RWPE2 (cell line): ENCODE data around the gene NSDHL.

Source experiments
- ATAC-seq: fragments of 200-7000 bp; cut with Tn5 transposase; 3 replicates; pipeline ENCODE4 v1.9.1; 2021; ENCODE audit warnings: low read depth
- DNase-seq: peaks from one replicate; pipeline ENCODE4 v3.0.0-alpha.2; 2020; ENCODE audit warnings: low spot score
- H3K27ac ChIP-seq: fragments of 450-650 bp; 2 replicates; pipeline ENCODE4 v1.5.1; 2017; ENCODE audit warnings: mild to moderate bottlenecking; ENCODE audit not compliant: poor library complexity, severe bottlenecking
- H3K27me3 ChIP-seq: fragments of 250-450 bp; sonication (Bioruptor Pico); 2 replicates; pipeline ENCODE4 v1.5.1; 2021; ENCODE audit warnings: mild to moderate bottlenecking, moderate library complexity; ENCODE audit not compliant: insufficient read depth, poor library complexity, severe bottlenecking
- H3K36me3 ChIP-seq: fragments of 250-450 bp; sonication (Bioruptor Pico); 2 replicates; pipeline ENCODE4 v1.5.1; 2020; ENCODE audit warnings: low read depth, mild to moderate bottlenecking, moderate library complexity
- H3K4me1 ChIP-seq: fragments of 250-450 bp; sonication (Bioruptor Pico); 2 replicates; pipeline ENCODE4 v1.5.1; 2021; ENCODE audit warnings: mild to moderate bottlenecking, moderate library complexity; ENCODE audit not compliant: insufficient read depth, poor library complexity, severe bottlenecking
- H3K4me3 ChIP-seq: fragments of 250-450 bp; sonication (Bioruptor Pico); 2 replicates; pipeline ENCODE4 v1.5.1; 2021; ENCODE audit warnings: mild to moderate bottlenecking, moderate library complexity; ENCODE audit not compliant: severe bottlenecking
- H3K9me3 ChIP-seq: fragments of 250-450 bp; sonication (Bioruptor Pico); 2 replicates; pipeline ENCODE4 v1.5.1; 2021; ENCODE audit warnings: mild to moderate bottlenecking, moderate library complexity; ENCODE audit not compliant: severe bottlenecking
- CTCF ChIP-seq: fragments of 450-650 bp; IDR thresholded peaks from one replicate; pipeline ENCODE4 v1.5.1; 2017; ENCODE audit warnings: mild to moderate bottlenecking, moderate library complexity; ENCODE audit not compliant: poor library complexity, severe bottlenecking

Gene NSDHL

DNA sequence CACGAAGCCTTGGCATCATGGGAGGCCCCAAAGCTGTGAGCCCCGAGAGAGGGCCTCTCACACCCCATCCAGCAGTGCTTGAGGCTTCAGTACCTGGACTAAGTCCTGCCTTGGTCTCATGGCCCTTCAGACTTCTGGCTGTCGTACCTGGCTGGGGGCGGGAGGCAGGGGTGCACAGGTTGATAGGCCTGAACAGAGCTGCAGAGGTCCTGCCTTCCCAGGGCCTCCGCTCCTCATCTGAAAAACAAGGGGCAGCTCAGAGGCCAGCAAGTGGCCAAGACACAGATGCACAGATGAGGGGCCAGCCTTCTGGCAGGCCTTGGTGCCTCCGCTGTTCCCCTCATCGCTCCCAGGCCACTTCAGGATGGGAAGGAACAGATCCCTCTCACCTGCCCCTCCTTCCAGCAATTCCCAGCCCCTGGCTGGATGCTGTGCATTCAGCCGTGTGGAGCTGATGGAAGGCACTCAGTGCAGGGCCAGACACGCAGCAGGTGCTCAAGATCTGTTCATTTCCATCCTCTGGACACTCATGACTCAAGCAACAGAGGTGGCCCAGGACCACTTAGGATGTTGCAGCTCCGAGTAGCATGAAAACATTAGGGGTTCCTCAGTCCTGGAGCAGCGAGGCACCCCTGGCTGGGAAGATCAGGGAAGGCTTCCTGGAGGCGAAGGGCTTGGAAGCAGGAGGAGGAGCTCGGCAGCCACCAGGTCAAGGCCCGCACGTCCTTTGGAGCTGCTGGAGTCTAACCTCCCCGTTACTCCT is 68.4 kb downstream of the NSDHL start:
- H3K4me3 ChIP-seq = peak overlapping the region; percentile 48
- H3K4me1 ChIP-seq = peaks cover 28% of the 10 kb centered on the region
- TF ChIP-seq CTCF = no peak
- DNase-seq = no peak
- no peak for ATAC-seq
- no peaks in the 10 kb centered on the region for H3K27me3 ChIP-seq
- H3K36me3 ChIP-seq = no peaks in the 10 kb centered on the region
- no peaks in the 10 kb centered on the region for H3K9me3 ChIP-seq
- H3K27ac ChIP-seq = no peak overlapping the region

DNA sequence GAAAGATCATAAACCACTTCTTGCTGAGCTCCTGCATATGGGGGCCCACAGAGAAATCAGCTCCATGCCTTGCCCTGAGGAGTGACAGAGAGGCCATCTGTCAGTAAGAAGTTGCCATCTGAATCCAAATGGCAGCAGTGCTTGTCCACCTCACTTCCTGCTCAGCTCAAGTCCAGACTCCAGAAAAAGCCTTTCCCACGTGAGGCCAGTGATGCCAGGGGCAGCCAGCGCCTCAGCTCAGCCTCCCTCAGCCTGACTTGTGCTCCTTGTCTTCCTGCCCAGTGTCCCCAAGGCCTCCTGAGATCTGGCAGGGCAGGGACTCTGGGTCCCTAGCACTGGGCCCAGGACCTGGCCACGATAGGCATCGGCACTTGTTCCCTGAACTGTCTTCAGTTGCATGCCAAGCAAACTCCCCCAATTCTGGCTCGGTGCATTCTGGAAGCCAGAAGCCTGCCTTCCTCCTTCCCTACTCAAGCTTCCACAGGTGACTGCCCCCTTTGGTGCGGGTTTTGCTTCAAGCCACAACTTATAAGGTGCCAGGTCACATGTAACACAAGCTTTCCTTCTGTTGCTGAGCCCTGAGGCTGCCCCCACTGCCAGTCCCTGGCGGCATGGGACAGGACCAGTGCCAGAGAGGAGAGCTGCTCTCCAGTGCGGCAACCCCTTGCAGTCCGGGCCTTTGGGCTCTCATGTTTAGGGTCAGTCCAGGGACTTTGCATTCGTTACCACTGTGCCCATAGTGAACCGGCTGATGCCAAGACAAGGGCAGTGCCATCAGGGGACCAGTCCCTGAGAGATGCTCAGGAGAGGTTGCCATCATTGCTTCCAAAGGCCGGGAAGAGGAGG is 69.2 kb downstream of the NSDHL start:
- ATAC-seq (no peak), DNase-seq (no peak)
- no peaks in the 10 kb centered on the region for H3K36me3 ChIP-seq
- H3K9me3 ChIP-seq = no peaks in the 10 kb centered on the region
- peaks cover 20% of the 10 kb centered on the region for H3K4me1 ChIP-seq
- TF ChIP-seq CTCF = no peak
- H3K27ac ChIP-seq = no peak overlapping the region
- no peak overlapping the region for H3K4me3 ChIP-seq
- H3K27me3 ChIP-seq = no peaks in the 10 kb centered on the region

DNA sequence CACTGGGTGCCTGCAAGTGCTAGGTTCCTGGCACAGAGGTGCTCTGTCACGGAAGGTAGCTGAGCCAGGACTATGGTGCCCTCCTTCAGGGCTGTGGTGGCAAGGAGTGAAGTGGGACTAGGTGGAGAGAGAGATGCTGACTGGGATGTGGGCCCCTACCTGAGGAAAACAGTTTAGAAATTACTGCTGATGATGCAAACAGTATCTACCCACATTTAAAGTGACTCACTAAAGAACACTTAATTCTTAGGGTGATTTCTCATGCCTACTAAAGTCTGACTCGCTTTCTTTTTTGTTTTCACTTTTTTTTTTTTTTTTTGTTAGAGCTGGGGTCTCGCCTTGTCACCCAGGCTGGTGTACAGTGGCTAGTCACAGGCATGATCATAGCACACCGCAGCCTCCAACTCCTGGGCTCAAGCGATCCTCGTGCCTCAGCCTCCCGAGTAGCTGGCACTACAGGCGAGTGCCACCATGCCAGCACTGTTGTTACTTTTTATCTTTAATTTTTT is 70.1 kb downstream of the NSDHL start:
- Histone ChIP-seq H3K36me3 (no peaks in the 10 kb centered on the region), H3K27ac (no peak overlapping the region), H3K4me3 (no peak overlapping the region), H3K9me3 (no peaks in the 10 kb centered on the region), H3K27me3 (no peaks in the 10 kb centered on the region), H3K4me1 (peaks cover 13% of the 10 kb centered on the region)
- ATAC-seq (no peak), DNase-seq (no peak)
- TF ChIP-seq CTCF = no peak

GRCh38 chrX:152901816-152902501 is 71.1 kb downstream of the NSDHL start:
- no peak for TF ChIP-seq CTCF
- Histone ChIP-seq H3K27me3 (no peaks in the 10 kb centered on the region), H3K4me3 (no peak overlapping the region), H3K27ac (no peak overlapping the region), H3K9me3 (no peaks in the 10 kb centered on the region), H3K36me3 (no peaks in the 10 kb centered on the region), H3K4me1 (peaks cover 3% of the 10 kb centered on the region)
- DNase-seq (no peak), ATAC-seq (no peak)
